Nephron (organoid): ENCODE measurements around the gene TMTC2.
A peak's percentile ranks its signal among the peaks of the same experiment; 100 is the strongest.

ENCODE experiments used
- H3K27ac Mint-ChIP-seq, 3 experiments: 2 replicates each; pipeline ENCODE4 v1.8.0; 2020; ENCODE audit warnings: mixed read lengths in 3 of 3, mild to moderate bottlenecking in 2 of 3, moderate library complexity in 1 of 3
- H3K27me3 Mint-ChIP-seq: 2 replicates; pipeline ENCODE4 v1.8.0; 2021; ENCODE audit warnings: low read depth, mild to moderate bottlenecking, moderate library complexity, mixed read lengths
- H3K36me3 Mint-ChIP-seq: 2 replicates; pipeline ENCODE4 v1.8.0; 2020; ENCODE audit warnings: low read depth, mixed read lengths
- H3K4me1 Mint-ChIP-seq: 2 replicates; pipeline ENCODE4 v1.8.0; 2020; ENCODE audit warnings: mixed read lengths
- H3K4me3 Mint-ChIP-seq, 3 experiments: 2 replicates each; pipeline ENCODE4 v1.8.0; 2020; ENCODE audit warnings: mild to moderate bottlenecking in 3 of 3, mixed read lengths in 3 of 3, moderate library complexity in 2 of 3
- H3K9me3 Mint-ChIP-seq: 2 replicates; pipeline ENCODE4 v1.8.0; 2020; ENCODE audit warnings: mixed read lengths
- TF ChIP-seq, protein P1 (sequence below), 3 experiments: fragments of 200-600 bp; sonication (generic); IDR thresholded peaks; one replicate each; pipeline ENCODE4 v1.5.0; 2021; ENCODE audit warnings: antibody characterized with exemption in 3 of 3; ENCODE audit not compliant: unreplicated experiment in 3 of 3

Gene TMTC2

DNA sequence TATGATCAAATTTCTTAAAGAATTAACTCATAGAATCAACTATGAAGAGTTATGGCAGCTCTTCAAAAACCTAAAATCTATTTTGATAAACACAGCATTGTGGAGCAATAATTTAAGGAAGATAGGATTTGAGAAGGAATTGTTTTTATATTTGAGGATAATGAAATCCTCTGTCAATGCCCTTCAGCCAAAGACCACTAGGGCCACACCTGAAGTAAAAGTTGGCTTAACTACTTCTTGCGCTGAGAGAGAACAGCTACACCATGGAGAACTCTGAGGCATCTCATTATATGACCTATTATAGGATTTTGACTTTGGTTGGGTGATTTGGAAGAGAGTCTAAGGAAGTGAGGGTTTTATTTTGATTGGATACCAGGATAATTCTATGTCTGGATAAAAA, 237.2 kb downstream of the TMTC2 start:
- Mint-ChIP-seq H3K4me3 (no peak overlapping the region), H3K4me1 (peaks cover 16% of the 10 kb centered on the region), H3K36me3 (no peaks in the 10 kb centered on the region), H3K27me3 (no peaks in the 10 kb centered on the region), H3K27ac (no peak overlapping the region), H3K9me3 (no peaks in the 10 kb centered on the region)
- TF ChIP-seq, protein P1, sequence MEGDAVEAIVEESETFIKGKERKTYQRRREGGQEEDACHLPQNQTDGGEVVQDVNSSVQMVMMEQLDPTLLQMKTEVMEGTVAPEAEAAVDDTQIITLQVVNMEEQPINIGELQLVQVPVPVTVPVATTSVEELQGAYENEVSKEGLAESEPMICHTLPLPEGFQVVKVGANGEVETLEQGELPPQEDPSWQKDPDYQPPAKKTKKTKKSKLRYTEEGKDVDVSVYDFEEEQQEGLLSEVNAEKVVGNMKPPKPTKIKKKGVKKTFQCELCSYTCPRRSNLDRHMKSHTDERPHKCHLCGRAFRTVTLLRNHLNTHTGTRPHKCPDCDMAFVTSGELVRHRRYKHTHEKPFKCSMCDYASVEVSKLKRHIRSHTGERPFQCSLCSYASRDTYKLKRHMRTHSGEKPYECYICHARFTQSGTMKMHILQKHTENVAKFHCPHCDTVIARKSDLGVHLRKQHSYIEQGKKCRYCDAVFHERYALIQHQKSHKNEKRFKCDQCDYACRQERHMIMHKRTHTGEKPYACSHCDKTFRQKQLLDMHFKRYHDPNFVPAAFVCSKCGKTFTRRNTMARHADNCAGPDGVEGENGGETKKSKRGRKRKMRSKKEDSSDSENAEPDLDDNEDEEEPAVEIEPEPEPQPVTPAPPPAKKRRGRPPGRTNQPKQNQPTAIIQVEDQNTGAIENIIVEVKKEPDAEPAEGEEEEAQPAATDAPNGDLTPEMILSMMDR (IDR thresholded peaks at IDR 0.05; ENCODE audit: unreplicated experiment in 3 of 3), result no peak

DNA sequence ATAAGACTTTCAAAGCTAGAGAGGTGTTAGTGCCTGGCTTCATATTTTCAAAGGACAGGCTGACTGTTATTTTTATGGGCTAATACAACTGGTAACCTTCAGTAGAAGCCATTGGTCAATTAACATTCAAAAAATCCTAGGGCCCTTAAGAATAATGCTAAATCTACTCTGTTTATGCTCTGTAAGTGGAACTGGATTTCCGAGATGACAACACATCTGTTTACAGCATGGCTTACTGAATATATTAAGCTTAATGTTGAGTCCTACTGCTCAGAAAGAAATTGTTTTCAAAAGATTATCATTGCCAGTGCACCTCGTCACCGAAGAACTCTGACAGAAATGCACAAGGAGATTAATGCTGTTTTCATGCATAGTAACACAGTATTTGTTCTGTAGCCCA, 239.9 kb downstream of the TMTC2 start:
- H3K4me1 Mint-ChIP-seq, result peaks cover 12% of the 10 kb centered on the region
- TF ChIP-seq, protein P1 (IDR thresholded peaks at IDR 0.05; ENCODE audit: unreplicated experiment in 3 of 3), result no peak
- H3K27ac Mint-ChIP-seq, result peak overlapping the region in 1 of 3 experiments; percentile 4
- no peaks in the 10 kb centered on the region for H3K27me3 Mint-ChIP-seq
- peaks cover 3% of the 10 kb centered on the region for H3K36me3 Mint-ChIP-seq
- no peak overlapping the region for H3K4me3 Mint-ChIP-seq
- no peaks in the 10 kb centered on the region for H3K9me3 Mint-ChIP-seq

DNA sequence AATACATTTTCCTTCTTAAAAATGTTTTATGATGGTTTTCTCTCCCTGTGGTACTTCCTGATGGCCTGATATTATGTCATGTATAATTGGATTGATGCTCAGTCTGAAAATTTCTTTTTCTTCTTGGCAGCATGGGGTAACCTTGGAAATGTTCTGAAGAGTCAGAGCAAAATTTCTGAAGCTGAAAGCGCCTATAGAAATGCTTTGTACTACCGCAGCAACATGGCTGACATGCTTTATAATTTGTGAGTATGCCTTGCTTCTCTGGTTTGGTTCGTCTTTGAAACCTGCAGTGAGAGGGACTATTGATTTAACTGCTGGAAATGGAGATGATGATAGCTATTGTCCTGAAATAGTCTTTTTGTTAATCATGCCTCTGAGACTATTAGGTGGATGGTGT, 243.6 kb downstream of the TMTC2 start:
- Mint-ChIP-seq H3K4me1 (peaks cover 13% of the 10 kb centered on the region), H3K9me3 (no peaks in the 10 kb centered on the region), H3K4me3 (no peak overlapping the region), H3K27me3 (no peaks in the 10 kb centered on the region), H3K36me3 (peaks cover 9% of the 10 kb centered on the region), H3K27ac (peak overlapping the region in 2 of 3 experiments; percentile 41 to 91)
- TF ChIP-seq, protein P1 (IDR thresholded peaks at IDR 0.05; ENCODE audit: unreplicated experiment in 3 of 3), result no peak

DNA sequence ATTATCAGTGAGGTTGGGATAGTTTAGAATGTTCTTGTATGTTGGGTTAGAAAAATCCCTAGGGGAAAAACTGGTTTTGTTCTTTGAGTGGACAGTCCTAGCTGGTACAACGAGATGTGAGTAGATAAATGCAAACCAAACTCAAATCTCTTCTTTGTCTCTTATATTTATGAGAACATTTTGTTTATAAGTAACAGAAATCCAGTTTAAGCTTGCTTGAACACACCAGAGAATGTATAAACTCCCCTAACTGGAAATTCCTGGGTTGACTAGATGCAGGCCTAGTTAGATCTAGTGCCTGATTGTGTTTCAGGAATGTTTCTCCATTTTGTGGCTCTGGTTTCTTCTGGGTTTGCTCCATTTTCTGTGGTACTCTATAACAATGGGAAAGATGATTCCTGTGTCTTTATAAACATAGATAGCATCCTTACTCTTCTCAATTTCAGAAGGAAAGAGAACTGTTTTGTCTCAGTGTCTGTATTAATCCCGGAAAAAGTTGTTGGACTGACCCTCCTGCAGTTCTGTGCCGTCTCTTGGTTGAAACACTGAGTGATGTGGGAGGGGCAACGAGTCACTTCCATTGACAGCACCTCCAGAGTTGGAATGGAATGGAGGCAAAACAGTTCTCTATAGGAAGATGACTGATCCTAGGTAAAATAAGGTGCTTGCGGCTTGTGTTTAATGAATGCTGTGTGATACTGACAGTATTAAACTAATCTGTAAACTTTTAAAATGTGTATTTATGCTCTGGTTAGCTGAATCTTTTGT, 244.8 kb downstream of the TMTC2 start:
- Mint-ChIP-seq H3K36me3 (peaks cover 9% of the 10 kb centered on the region), H3K27me3 (no peaks in the 10 kb centered on the region), H3K9me3 (no peaks in the 10 kb centered on the region), H3K4me3 (no peak overlapping the region), H3K27ac (peak overlapping the region; percentile 90 to 94 (median 91)), H3K4me1 (peaks cover 13% of the 10 kb centered on the region)
- TF ChIP-seq, protein P1 (IDR thresholded peaks at IDR 0.05; ENCODE audit: unreplicated experiment in 3 of 3), result no peak

DNA sequence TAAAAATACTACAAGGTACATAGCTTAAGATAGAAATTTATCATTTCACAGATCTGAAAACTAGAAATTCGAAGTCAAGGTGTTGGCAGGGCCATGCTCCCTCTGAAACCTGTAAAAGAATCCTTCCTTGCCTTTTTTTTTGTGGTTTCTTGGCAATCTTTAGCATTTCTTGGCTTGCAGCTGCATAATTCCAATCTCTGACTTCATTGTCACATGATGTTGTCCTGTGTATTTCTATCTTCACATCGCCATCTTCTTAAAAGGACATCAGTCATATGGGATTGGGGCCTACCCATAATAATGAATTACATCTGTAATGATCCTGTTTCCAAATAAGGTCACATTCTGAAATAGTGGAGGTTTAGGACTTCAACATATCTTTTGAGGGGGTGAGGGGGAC, 250.4 kb downstream of the TMTC2 start:
- no peak overlapping the region for H3K4me3 Mint-ChIP-seq
- H3K27me3 Mint-ChIP-seq, result no peaks in the 10 kb centered on the region
- H3K27ac Mint-ChIP-seq, result no peak overlapping the region
- no peaks in the 10 kb centered on the region for H3K9me3 Mint-ChIP-seq
- TF ChIP-seq, protein P1 (IDR thresholded peaks at IDR 0.05; ENCODE audit: unreplicated experiment in 3 of 3), result no peak
- H3K4me1 Mint-ChIP-seq, result no peaks in the 10 kb centered on the region
- H3K36me3 Mint-ChIP-seq, result peaks cover 3% of the 10 kb centered on the region

DNA sequence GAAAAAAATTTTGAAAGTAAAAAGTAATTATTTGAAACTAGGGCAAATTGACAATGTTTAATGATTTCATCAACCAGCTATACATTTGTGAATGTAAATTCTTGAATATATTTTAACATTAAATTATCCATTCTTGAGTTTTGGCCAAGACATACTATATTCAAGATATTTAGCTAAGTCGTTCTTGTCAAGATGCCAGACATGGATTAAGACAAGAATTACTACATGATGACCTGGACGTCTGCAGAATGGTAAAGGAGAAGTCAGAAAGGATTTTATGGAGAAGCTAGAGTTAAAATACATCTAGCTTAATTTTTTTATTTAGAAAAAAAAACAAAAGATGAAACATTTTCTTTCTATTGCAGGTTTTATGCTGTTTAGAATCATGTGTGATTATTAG, 255.8 kb downstream of the TMTC2 start:
- no peaks in the 10 kb centered on the region for H3K27me3 Mint-ChIP-seq
- no peaks in the 10 kb centered on the region for H3K36me3 Mint-ChIP-seq
- H3K4me3 Mint-ChIP-seq, result no peak overlapping the region
- TF ChIP-seq, protein P1 (IDR thresholded peaks at IDR 0.05; ENCODE audit: unreplicated experiment in 3 of 3), result no peak
- peak overlapping the region in 2 of 3 experiments; percentile 41 to 66 for H3K27ac Mint-ChIP-seq
- H3K9me3 Mint-ChIP-seq, result no peaks in the 10 kb centered on the region
- peaks cover 14% of the 10 kb centered on the region for H3K4me1 Mint-ChIP-seq
